T-cell (primary cell): ENCODE results near the gene FOXN3. TPM values are rescaled to one million over a fixed set of nuclear protein-coding genes. Genes with fewer than 3 reads are reported as not detected.

Source experiments
- ATAC-seq, 4 experiments: fragments of 200-7000 bp in 3 of 4; fragments of 150-1000 bp in 1 of 4; cut with Tn5 transposase; replicated peaks in 1 of 4; 1 replicate in 3 of 4; 2 replicates in 1 of 4; pipeline ENCODE4 v1.10.0; 2021; ENCODE audit warnings: moderate library complexity in 3 of 4, mild to moderate bottlenecking in 2 of 4, moderate number of reproducible peaks in 1 of 4
- CTCF ChIA-PET, 2 donors: fragments of 300-600 bp; sonication (Branson Sonifier 250); formaldehyde crosslinking; loops; one replicate each; lab custom pipeline; 2022; ENCODE audit warnings: antibody characterized with exemption in 2 of 2; lab: Charles Lee
- POLR2A ChIA-PET, 2 donors: fragments of 300-600 bp; sonication (Branson Sonifier 250); formaldehyde crosslinking; loops; one replicate each; lab custom pipeline; 2022; ENCODE audit warnings: antibody characterized with exemption in 2 of 2; lab: Charles Lee
- DNase-seq, 35 experiments: peaks; one replicate each; pipeline versions ENCODE4 v3.0.0 to v3.0.0-alpha.2; 2013 to 2023
- H3K27ac ChIP-seq: one replicate; pipeline ENCODE4 v1.5.1; 2013; ENCODE audit warnings: low read length
- H3K27me3 ChIP-seq, 2 experiments: replicated peaks in 1 of 2; 1 replicate in 1 of 2; 2 replicates in 1 of 2; pipeline versions ENCODE4 v1.6.1 to v1.7.0; 2013; ENCODE audit warnings: low read length in 1 of 2, mixed read lengths in 1 of 2; ENCODE audit not compliant: control insufficient read depth in 2 of 2, insufficient read depth in 2 of 2; ENCODE audit errors: extremely low read depth in 1 of 2
- H3K36me3 ChIP-seq, 2 donors: 1 replicate in 1 of 2; 2 replicates in 1 of 2; pipeline versions ENCODE4 v1.6.1 to v1.7.0; 2013; ENCODE audit warnings: low read length in 1 of 2; ENCODE audit not compliant: control insufficient read depth in 2 of 2, insufficient read depth in 1 of 2; ENCODE audit errors: extremely low read depth in 1 of 2
- H3K4me1 ChIP-seq, 2 experiments: 1 replicate in 1 of 2; 2 replicates in 1 of 2; pipeline versions ENCODE4 v1.6.1 to v1.7.0; 2013; ENCODE audit warnings: low read length in 2 of 2, mixed read lengths in 1 of 2; ENCODE audit not compliant: insufficient read depth in 2 of 2, control insufficient read depth in 1 of 2; ENCODE audit errors: extremely low read depth in 1 of 2
- H3K4me3 ChIP-seq, 2 donors: 1 replicate in 1 of 2; 2 replicates in 1 of 2; pipeline versions ENCODE4 v1.5.1 to v1.7.0; 2013; ENCODE audit warnings: mild to moderate bottlenecking in 2 of 2, low read length in 1 of 2, moderate library complexity in 1 of 2; ENCODE audit not compliant: control insufficient read depth in 1 of 2; ENCODE audit errors: extremely low read depth in 1 of 2
- H3K9me3 ChIP-seq: 2 replicates; pipeline ENCODE4 v1.7.0; 2013
- H3K27ac Mint-ChIP-seq, 2 donors: one replicate each; pipeline ENCODE4 v1.8.0; 2020 to 2021; ENCODE audit warnings: mild to moderate bottlenecking in 2 of 2, mixed read lengths in 2 of 2
- H3K27me3 Mint-ChIP-seq, 2 donors: one replicate each; pipeline ENCODE4 v1.8.0; 2021 to 2022; ENCODE audit warnings: mixed read lengths in 2 of 2
- H3K36me3 Mint-ChIP-seq: one replicate; pipeline ENCODE4 v1.8.0; 2021; ENCODE audit warnings: mixed read lengths
- H3K4me1 Mint-ChIP-seq, 3 donors: one replicate each; pipeline ENCODE4 v1.8.0; 2020 to 2022; ENCODE audit warnings: mixed read lengths in 3 of 3, mild to moderate bottlenecking in 1 of 3
- H3K4me3 Mint-ChIP-seq, 3 donors: one replicate each; pipeline ENCODE4 v1.8.0; 2020 to 2022; ENCODE audit warnings: mild to moderate bottlenecking in 3 of 3, mixed read lengths in 3 of 3, moderate library complexity in 3 of 3
- H3K9me3 Mint-ChIP-seq, 3 donors: one replicate each; pipeline ENCODE4 v1.8.0; 2020 to 2022; ENCODE audit warnings: mixed read lengths in 3 of 3
- WGBS: methylation state at CpG from one replicate; pipeline ENCODE4 v1.1.5; 2013; ENCODE audit warnings: missing lambda C conversion rate; ENCODE audit not compliant: insufficient coverage; 5-methylcytosine and 5-hydroxymethylcytosine counted together
- total RNA-seq, 35 experiments: library from RNA in 6 of 35; stranded (reverse) in 6 of 35; fragments of 120-200 nt in 1 of 35; gene quantifications; one replicate each; pipeline versions ENCODE4 v1.2.1 to v1.2.4 and lab custom pipeline; 2013 to 2026

Gene FOXN3, protein sequence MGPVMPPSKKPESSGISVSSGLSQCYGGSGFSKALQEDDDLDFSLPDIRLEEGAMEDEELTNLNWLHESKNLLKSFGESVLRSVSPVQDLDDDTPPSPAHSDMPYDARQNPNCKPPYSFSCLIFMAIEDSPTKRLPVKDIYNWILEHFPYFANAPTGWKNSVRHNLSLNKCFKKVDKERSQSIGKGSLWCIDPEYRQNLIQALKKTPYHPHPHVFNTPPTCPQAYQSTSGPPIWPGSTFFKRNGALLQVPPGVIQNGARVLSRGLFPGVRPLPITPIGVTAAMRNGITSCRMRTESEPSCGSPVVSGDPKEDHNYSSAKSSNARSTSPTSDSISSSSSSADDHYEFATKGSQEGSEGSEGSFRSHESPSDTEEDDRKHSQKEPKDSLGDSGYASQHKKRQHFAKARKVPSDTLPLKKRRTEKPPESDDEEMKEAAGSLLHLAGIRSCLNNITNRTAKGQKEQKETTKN
- total RNA-seq (100 to 1,000 TPM in 3 of 5 donors, 10 to 100 TPM in 2; 92.8 to 176 (median 103) TPM), total RNA-seq (lab: John Stamatoyannopoulos, UW) (61.6 to 172 (median 121) reads per million in 29 experiments)
- total RNA-seq (2013): 99.5 TPM

DNA sequence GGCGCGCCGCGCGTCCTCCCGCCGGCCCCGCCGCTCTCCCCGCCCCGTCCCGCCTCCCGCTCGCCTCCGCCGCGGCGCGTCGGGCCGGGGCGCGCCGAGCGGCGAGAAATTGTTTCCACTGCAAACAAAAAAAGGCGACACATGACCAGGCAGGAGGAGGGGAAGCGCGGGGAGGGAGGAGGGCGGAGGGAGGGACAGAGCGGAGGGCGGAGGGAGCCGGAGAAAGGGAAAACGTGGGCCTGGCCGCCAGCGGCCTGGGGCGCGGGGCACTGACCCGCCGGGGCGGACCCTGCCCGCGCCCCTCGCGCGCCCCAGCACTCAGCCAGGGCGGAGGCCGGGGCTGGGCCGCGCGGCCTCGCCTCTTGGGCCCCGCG, at the start of gene FOXN3:
Gene FOXN3, minus strand, starts transcription at position 143 of the 374 bp plus-strand sequence. CDS start 4,757 bp downstream, outside the sequence.
- peak; percentile 68 to 75 (median 72) for ATAC-seq
- H3K9me3 Mint-ChIP-seq: no peaks in the 10 kb centered on the region
- WGBS: under 1% methylated on average over 43 of the region's 54 CpGs
- Histone ChIP-seq H3K36me3 (peaks cover 2 to 7% of the 10 kb centered on the region in 2 donors), H3K4me1 (peaks cover 15 to 29% of the 10 kb centered on the region in 2 experiments), H3K27me3 (no peaks in the 10 kb centered on the region), H3K27ac (peak within 1 kb of the TSS; percentile 54), H3K9me3 (no peaks in the 10 kb centered on the region), H3K4me3 (peak within 1 kb of the TSS; percentile 74 to 81)
- peak within 1 kb of the TSS; percentile 91 to 92 (median 92) for H3K4me3 Mint-ChIP-seq
- DNase-seq: peak; percentile 61 to 91 (median 82)
- H3K4me1 Mint-ChIP-seq: peaks cover 55 to 58% (median 57%) of the 10 kb centered on the region in 3 donors
- H3K27ac Mint-ChIP-seq: peak within 1 kb of the TSS; percentile 83 to 89
- CTCF ChIA-PET: no interaction called here
- no peaks in the 10 kb centered on the region for H3K27me3 Mint-ChIP-seq
- peaks cover 11% of the 10 kb centered on the region for H3K36me3 Mint-ChIP-seq
- POLR2A ChIA-PET: no interaction called here

DNA sequence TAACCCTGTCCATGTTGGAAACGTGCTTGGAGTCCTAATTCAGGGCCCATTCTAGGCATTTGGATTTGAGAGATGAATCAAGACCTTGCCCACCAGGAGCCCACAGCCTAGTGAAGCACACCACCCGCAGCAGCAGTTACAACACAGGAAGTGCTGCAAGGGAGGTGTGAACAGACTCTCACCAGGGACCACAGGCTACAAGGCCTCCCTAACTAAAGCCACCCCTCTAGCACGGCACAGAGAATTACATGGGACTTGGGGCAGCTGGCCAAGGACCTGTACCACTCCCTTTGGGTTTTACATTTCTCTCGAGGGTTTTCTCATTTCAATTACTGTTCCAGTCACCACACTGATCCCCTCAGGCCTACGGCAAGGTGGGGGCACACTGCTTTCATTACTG, 49.5 kb upstream of the FOXN3 start:
- DNase-seq: peak; percentile 9 to 68 (median 45)
- Mint-ChIP-seq H3K27ac (peak overlapping the region; percentile 67 to 82), H3K4me3 (peak overlapping the region; percentile 23 to 58 (median 44)), H3K36me3 (peaks cover 34% of the 10 kb centered on the region), H3K4me1 (peaks cover 52 to 71% (median 64%) of the 10 kb centered on the region in 3 donors), H3K9me3 (no peaks in the 10 kb centered on the region), H3K27me3 (no peaks in the 10 kb centered on the region)
- POLR2A ChIA-PET: interaction anchor here in 1 of 2 donors (0.6 kb wide), 1 partner anchor 101 kb away, joined by 3 read pairs; no protein-coding TSS in a partner anchor
- Histone ChIP-seq H3K36me3 (peaks cover 8 to 19% of the 10 kb centered on the region in 2 donors), H3K4me3 (no peak overlapping the region), H3K27me3 (no peaks in the 10 kb centered on the region), H3K27ac (peak overlapping the region; percentile 18), H3K4me1 (peaks cover 2 to 42% of the 10 kb centered on the region in 2 experiments), H3K9me3 (no peaks in the 10 kb centered on the region)
- WGBS: 18% methylated on average over 3 of the region's 5 CpGs
- CTCF ChIA-PET: no interaction called here
- peak; percentile 63 to 94 (median 83) for ATAC-seq

DNA sequence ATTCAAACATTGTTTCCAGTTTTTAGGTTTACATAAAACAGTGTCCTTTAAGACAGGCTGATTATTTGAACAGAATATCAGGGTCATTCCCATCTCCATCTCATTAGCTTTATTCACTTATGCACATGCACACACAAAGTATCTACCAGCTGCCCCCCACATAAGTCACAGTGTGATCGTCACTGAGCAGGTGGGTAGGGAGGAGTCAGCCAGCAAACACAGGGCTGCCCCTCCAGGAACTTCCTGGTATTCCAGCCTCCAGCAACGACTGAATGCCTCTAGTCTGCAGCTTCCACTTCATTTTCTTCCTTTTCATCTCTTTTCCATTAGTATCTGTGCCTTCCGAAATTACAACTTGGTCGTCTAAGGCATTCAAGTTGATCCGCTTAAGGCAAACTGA, 48.8 kb upstream of the FOXN3 start:
- POLR2A ChIA-PET: interaction anchor here in 1 of 2 donors (0.6 kb wide), 1 partner anchor 16 kb away, joined by 4 read pairs; no protein-coding TSS in a partner anchor

DNA sequence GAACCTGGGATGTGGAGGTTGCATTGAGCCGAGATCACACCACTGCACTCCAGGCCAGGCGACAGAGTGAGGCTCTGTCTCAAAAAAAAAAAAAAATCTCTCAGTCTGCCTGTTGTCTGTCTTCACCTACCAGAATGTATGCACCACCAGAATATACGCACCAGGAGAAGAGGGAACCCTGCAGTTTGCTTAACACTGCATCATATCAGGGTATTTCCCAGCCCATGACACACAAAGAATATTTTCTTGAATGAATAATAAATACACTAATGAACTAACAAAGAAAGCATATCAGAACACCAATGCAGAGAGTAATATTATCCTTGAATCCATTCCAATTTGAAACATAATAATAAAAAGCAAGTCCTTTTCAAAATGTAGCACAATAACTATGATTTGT, 44.2 kb upstream of the FOXN3 start:
- H3K4me1 Mint-ChIP-seq: peaks cover 39 to 56% (median 54%) of the 10 kb centered on the region in 3 donors

More for the DNA sequence above, 48.8 kb upstream of the FOXN3 start:
- peaks cover 35% of the 10 kb centered on the region for H3K36me3 Mint-ChIP-seq
- H3K36me3 ChIP-seq: peaks cover 8 to 14% of the 10 kb centered on the region in 2 donors
- H3K9me3 Mint-ChIP-seq: no peaks in the 10 kb centered on the region
- CTCF ChIA-PET: interaction anchor here (0.5 to 0.6 kb wide), 2 partner anchors 32 to 354 kb away, joined by 3 read pairs; no protein-coding TSS in a partner anchor
- H3K4me3 Mint-ChIP-seq: peak overlapping the region in 1 of 3 donors; percentile 58
- no peak for ATAC-seq
- DNase-seq: no peak
- H3K27me3 Mint-ChIP-seq: no peaks in the 10 kb centered on the region
- no peak overlapping the region for H3K27ac ChIP-seq
- WGBS: 67% methylated on average over 4 of the region's 5 CpGs
- H3K4me1 Mint-ChIP-seq: peaks cover 51 to 71% (median 63%) of the 10 kb centered on the region in 3 donors
- peak overlapping the region; percentile 10 to 67 for H3K27ac Mint-ChIP-seq
- H3K27me3 ChIP-seq: no peaks in the 10 kb centered on the region
- H3K4me1 ChIP-seq: peaks cover 2 to 42% of the 10 kb centered on the region in 2 experiments
- no peaks in the 10 kb centered on the region for H3K9me3 ChIP-seq
- H3K4me3 ChIP-seq: no peak overlapping the region

DNA sequence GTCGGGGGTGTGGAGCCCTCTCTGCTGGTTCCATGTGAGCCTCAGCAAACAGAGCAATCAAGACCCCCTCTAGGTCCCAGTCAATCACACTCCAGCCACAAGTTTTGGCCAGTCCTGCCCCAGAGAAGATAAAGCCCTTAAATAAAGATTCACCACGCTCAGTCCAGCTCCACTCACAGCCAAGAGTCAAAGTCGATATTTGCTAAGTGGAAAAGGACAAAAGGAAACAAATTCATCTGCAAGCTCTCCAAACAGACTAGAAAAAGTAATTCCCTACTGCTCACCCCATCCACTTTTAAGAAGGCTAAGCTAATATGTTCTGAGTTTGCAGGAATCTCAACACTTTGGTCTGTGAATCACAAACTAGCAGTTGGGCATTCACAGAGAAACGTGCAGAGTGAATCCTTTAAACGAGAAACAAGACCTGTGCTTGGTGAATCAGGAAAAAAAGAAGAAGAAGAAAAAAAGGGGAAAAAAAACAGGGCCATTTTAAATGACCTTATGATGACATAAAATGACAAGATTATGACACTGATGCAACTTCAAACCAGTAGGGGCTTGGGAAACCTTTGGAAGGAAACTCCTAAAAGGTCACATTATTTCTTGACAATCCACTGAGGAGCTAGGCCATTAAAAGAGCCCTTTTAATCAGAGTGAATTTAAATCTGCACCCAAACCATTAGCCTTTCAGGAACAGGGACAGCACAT, 41.8 kb upstream of the FOXN3 start:
- H3K36me3 Mint-ChIP-seq: peaks cover 22% of the 10 kb centered on the region
- WGBS: 100% methylated on average over 2 of the region's 5 CpGs
- Histone ChIP-seq H3K36me3 (peaks cover 6 to 8% of the 10 kb centered on the region in 2 donors), H3K27ac (no peak overlapping the region), H3K4me3 (no peak overlapping the region), H3K9me3 (no peaks in the 10 kb centered on the region), H3K27me3 (no peaks in the 10 kb centered on the region), H3K4me1 (no peaks in the 10 kb centered on the region)
- H3K4me3 Mint-ChIP-seq: no peak overlapping the region
- no peaks in the 10 kb centered on the region for H3K9me3 Mint-ChIP-seq
- peaks cover 33 to 53% (median 45%) of the 10 kb centered on the region in 3 donors for H3K4me1 Mint-ChIP-seq
- peak overlapping the region in 1 of 2 donors; percentile 64 for H3K27ac Mint-ChIP-seq
- ChIA-PET CTCF (no interaction called here), POLR2A (no interaction called here)
- ATAC-seq (no peak), DNase-seq (no peak)
- H3K27me3 Mint-ChIP-seq: no peaks in the 10 kb centered on the region

More for the DNA sequence above, 44.2 kb upstream of the FOXN3 start:
- Histone ChIP-seq H3K27me3 (no peaks in the 10 kb centered on the region), H3K36me3 (peaks cover 6 to 12% of the 10 kb centered on the region in 2 donors), H3K4me1 (peaks cover 0 to 5% of the 10 kb centered on the region in 2 experiments), H3K27ac (no peak overlapping the region), H3K9me3 (no peaks in the 10 kb centered on the region), H3K4me3 (no peak overlapping the region)
- Mint-ChIP-seq H3K27ac (peak overlapping the region; percentile 2 to 28), H3K36me3 (peaks cover 39% of the 10 kb centered on the region), H3K4me3 (no peak overlapping the region), H3K9me3 (no peaks in the 10 kb centered on the region), H3K27me3 (no peaks in the 10 kb centered on the region)
- POLR2A ChIA-PET: no interaction called here
- no peak for DNase-seq
- no peak for ATAC-seq
- no CpG with 5 or more reads among the region's 3 CpGs for WGBS
- CTCF ChIA-PET: interaction anchor here (0.6 to 0.7 kb wide), 2 partner anchors 13 to 185 kb away, joined by 3 read pairs; no protein-coding TSS in a partner anchor

DNA sequence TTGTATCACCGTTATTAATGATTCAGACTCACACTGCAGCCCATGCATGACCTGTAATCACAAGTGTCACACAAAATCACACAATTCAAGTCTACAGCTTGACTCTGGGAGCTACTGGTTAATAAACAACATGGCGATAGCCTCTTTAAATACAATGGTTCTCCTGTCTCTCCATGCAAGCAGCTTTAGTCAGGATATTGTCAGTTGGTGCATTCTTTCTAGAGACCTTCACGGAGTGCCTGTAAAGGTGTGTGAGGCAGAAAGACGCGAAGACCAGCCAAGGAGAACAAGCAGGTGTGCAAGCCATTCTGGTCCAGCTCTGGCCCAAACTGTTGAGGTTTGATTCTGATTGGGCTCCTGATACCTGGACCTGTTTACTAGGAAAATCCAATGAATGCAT, 40.0 kb upstream of the FOXN3 start:
- no peak overlapping the region for H3K4me3 Mint-ChIP-seq
- Histone ChIP-seq H3K36me3 (peaks cover 11 to 15% of the 10 kb centered on the region in 2 donors), H3K27ac (no peak overlapping the region), H3K9me3 (no peaks in the 10 kb centered on the region), H3K4me1 (no peaks in the 10 kb centered on the region), H3K27me3 (no peaks in the 10 kb centered on the region), H3K4me3 (no peak overlapping the region)
- H3K27ac Mint-ChIP-seq: peak overlapping the region in 1 of 2 donors; percentile 11
- H3K4me1 Mint-ChIP-seq: peaks cover 33 to 45% (median 39%) of the 10 kb centered on the region in 3 donors
- 100% methylated on average over 3 of the region's 5 CpGs for WGBS
- CTCF ChIA-PET: no interaction called here
- ATAC-seq (no peak), DNase-seq (no peak)
- H3K9me3 Mint-ChIP-seq: no peaks in the 10 kb centered on the region
- H3K36me3 Mint-ChIP-seq: peaks cover 22% of the 10 kb centered on the region
- POLR2A ChIA-PET: interaction anchor here in 1 of 2 donors (0.5 kb wide), 1 partner anchor 13 kb away, joined by 5 read pairs; no protein-coding TSS in a partner anchor
- no peaks in the 10 kb centered on the region for H3K27me3 Mint-ChIP-seq
